ENCODE data around the gene BRD3OS.

The BRD3OS gene

GRCh38 chr9:134029248-134030226 lies 4.3 kb downstream of the BRD3OS start:
- CTCF ChIA-PET = no interaction called here
- POLR2A ChIA-PET = no interaction called here
- TF ChIP-seq SUZ12 (IDR thresholded peaks at IDR 0.05) (no peak), ARNT (IDR thresholded peaks at IDR 0.05) (no peak), LEF1 (IDR thresholded peaks at IDR 0.05; ENCODE audit: borderline replicate concordance) (no peak), FOXK2 (IDR thresholded peaks at IDR 0.05) (no peak), NFRKB (IDR thresholded peaks at IDR 0.05) (no peak), CTBP1 (IDR thresholded peaks at IDR 0.05; ENCODE audit: borderline replicate concordance) (no peak), L3MBTL2 (conservative IDR thresholded peaks at IDR 0.05) (no peak), BHLHE40 (IDR thresholded peaks at IDR 0.05; ENCODE audit: borderline replicate concordance) (no peak), SP1 (IDR thresholded peaks at IDR 0.05) (no peak), ZNF384 (IDR thresholded peaks at IDR 0.05) (no peak), TARDBP (IDR thresholded peaks at IDR 0.05) (no peak), HDGF (IDR thresholded peaks at IDR 0.05; ENCODE audit: borderline replicate concordance) (no peak), ELF4 (IDR thresholded peaks at IDR 0.05) (no peak), FOXA1 (IDR thresholded peaks at IDR 0.05) (no peak), FOXM1 (IDR thresholded peaks at IDR 0.05; ENCODE audit: borderline replicate concordance) (no peak)
- TF ChIP-seq, protein P1, sequence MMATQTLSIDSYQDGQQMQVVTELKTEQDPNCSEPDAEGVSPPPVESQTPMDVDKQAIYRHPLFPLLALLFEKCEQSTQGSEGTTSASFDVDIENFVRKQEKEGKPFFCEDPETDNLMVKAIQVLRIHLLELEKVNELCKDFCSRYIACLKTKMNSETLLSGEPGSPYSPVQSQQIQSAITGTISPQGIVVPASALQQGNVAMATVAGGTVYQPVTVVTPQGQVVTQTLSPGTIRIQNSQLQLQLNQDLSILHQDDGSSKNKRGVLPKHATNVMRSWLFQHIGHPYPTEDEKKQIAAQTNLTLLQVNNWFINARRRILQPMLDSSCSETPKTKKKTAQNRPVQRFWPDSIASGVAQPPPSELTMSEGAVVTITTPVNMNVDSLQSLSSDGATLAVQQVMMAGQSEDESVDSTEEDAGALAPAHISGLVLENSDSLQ (IDR thresholded peaks at IDR 0.05) = no peak
- no peak for DNase-seq (ENCODE audit: extremely low spot score)

DNA sequence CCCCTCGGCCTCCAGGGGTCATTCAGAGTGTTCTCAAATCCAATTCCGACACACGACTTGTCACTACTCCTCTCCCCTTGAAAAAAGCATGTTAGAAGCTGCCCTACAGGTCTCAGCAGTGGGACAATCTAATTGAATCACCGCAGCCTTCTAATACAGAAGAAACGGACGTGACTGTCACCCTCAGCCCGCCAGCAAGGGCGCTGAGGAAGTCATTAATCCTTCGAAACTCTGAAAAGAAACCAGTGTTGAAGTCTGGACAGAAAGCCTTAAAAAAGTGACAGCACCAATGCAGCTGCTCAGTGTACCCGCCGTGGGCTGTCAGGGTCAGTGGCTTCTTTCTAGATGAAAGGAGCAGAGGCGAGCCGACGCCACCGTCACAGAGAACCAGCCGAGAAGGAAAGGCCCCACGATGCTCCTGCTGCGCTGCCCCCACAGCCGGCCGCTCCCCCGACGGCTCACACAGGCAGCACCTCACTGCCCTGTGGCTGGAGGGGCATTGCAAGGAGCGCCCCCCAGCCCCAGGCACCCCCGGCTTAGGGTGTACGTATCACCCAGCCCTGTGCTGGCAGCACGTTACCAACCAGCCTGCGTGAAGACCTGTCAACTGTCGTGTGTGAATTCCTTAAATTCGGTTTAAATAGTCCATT lies 5.7 kb downstream of the BRD3OS start:
- CTCF ChIA-PET = no interaction called here
- DNase-seq (ENCODE audit: extremely low spot score) = no peak
- TF ChIP-seq ELF4 (IDR thresholded peaks at IDR 0.05) = no peak
- TF ChIP-seq FOXK2 (IDR thresholded peaks at IDR 0.05) = no peak
- TF ChIP-seq, protein P1 (IDR thresholded peaks at IDR 0.05) = no peak
- TF ChIP-seq TARDBP (IDR thresholded peaks at IDR 0.05) = no peak
- no peak for TF ChIP-seq BHLHE40 (IDR thresholded peaks at IDR 0.05; ENCODE audit: borderline replicate concordance)
- no peak for TF ChIP-seq L3MBTL2 (conservative IDR thresholded peaks at IDR 0.05)
- TF ChIP-seq CTBP1 (IDR thresholded peaks at IDR 0.05; ENCODE audit: borderline replicate concordance) = no peak
- no peak for TF ChIP-seq SP1 (IDR thresholded peaks at IDR 0.05)
- no peak for TF ChIP-seq NFRKB (IDR thresholded peaks at IDR 0.05)
- no peak for TF ChIP-seq LEF1 (IDR thresholded peaks at IDR 0.05; ENCODE audit: borderline replicate concordance)
- TF ChIP-seq SUZ12 (IDR thresholded peaks at IDR 0.05) = no peak
- no peak for TF ChIP-seq ZNF384 (IDR thresholded peaks at IDR 0.05)
- POLR2A ChIA-PET = no interaction called here

DNA sequence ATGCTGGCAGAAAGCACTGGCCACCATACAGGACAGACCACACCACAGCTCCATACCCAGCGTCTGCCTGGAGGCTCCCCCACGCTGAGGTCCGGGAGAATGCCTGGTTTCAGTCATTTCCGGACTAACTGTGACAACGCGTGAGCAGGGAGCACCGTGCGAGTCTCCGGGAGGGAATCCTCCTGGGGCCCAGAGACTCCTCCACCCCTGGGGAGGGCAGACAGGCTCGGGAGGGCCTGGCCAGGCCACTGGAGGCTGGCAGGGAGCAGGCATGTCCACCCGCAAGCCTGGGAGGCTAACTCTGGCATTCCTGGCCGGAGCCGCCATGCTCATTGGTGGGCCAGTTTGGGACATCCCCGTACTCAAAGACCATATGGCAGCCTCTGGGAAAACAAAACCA lies 6.5 kb downstream of the BRD3OS start:
- CTCF ChIA-PET = no interaction called here
- no peak for TF ChIP-seq ELF4 (IDR thresholded peaks at IDR 0.05)
- no peak for TF ChIP-seq ZNF384 (IDR thresholded peaks at IDR 0.05)
- no peak for TF ChIP-seq CTBP1 (IDR thresholded peaks at IDR 0.05; ENCODE audit: borderline replicate concordance)
- no peak for TF ChIP-seq HDGF (IDR thresholded peaks at IDR 0.05; ENCODE audit: borderline replicate concordance)
- TF ChIP-seq SP1 (IDR thresholded peaks at IDR 0.05) = no peak
- no peak for DNase-seq (ENCODE audit: extremely low spot score)
- POLR2A ChIA-PET = no interaction called here

- POLR2A ChIA-PET = no interaction called here
- CTCF ChIA-PET = no interaction called here
- no peak for TF ChIP-seq NFRKB (IDR thresholded peaks at IDR 0.05)
- no peak for DNase-seq (ENCODE audit: extremely low spot score)
Observed at GRCh38 chr9:134032456-134033222, 7.4 kb downstream of the BRD3OS start.

- CTCF ChIA-PET = no interaction called here
Observed at GRCh38 chr9:134033516-134034214, 8.4 kb downstream of the BRD3OS start.

More at GRCh38 chr9:134033516-134034214, 8.4 kb downstream of the BRD3OS start:
- POLR2A ChIA-PET = interaction anchor here (1.3 kb wide), 1 partner anchor 8 kb away, joined by 3 read pairs; no protein-coding TSS in a partner anchor
- TF ChIP-seq FOXA1 (IDR thresholded peaks at IDR 0.05) = no peak
- TF ChIP-seq SUZ12 (IDR thresholded peaks at IDR 0.05) = no peak
- no peak for TF ChIP-seq SP1 (IDR thresholded peaks at IDR 0.05)
- no peak for TF ChIP-seq ELF4 (IDR thresholded peaks at IDR 0.05)
- no peak for TF ChIP-seq CTBP1 (IDR thresholded peaks at IDR 0.05; ENCODE audit: borderline replicate concordance)
- TF ChIP-seq FOXM1 (IDR thresholded peaks at IDR 0.05; ENCODE audit: borderline replicate concordance) = no peak
- TF ChIP-seq BHLHE40 (IDR thresholded peaks at IDR 0.05; ENCODE audit: borderline replicate concordance) = no peak
- no peak for TF ChIP-seq NFRKB (IDR thresholded peaks at IDR 0.05)
- DNase-seq (ENCODE audit: extremely low spot score) = no peak
